A549 treated with AZD9567 at 1 μM for 4 hours (cell line): ENCODE data around the gene CFAP97. TPM values are rescaled to one million over a fixed set of nuclear protein-coding genes. Genes with fewer than 3 reads are reported as not detected.

ENCODE experiments used
- total RNA-seq: library from RNA; stranded (reverse); fragments of 200-300 nt; extraction: Qiagen RNA extraction; gene quantifications from 5 replicates; pipeline ENCODE4 v1.2.3, GENCODE V29; 2022; ENCODE audit not compliant: insufficient read depth

CFAP97 gene
- 9.0 to 18.2 TPM (median 12.3 TPM) in 5 replicates for total RNA-seq

GRCh38 chr4:185203486-185204237 lies at the start of gene CFAP97:
CFAP97 (minus strand) TSS chr4:185204000; CDS start chr4:185191196, 12,804 bp downstream.

DNA sequence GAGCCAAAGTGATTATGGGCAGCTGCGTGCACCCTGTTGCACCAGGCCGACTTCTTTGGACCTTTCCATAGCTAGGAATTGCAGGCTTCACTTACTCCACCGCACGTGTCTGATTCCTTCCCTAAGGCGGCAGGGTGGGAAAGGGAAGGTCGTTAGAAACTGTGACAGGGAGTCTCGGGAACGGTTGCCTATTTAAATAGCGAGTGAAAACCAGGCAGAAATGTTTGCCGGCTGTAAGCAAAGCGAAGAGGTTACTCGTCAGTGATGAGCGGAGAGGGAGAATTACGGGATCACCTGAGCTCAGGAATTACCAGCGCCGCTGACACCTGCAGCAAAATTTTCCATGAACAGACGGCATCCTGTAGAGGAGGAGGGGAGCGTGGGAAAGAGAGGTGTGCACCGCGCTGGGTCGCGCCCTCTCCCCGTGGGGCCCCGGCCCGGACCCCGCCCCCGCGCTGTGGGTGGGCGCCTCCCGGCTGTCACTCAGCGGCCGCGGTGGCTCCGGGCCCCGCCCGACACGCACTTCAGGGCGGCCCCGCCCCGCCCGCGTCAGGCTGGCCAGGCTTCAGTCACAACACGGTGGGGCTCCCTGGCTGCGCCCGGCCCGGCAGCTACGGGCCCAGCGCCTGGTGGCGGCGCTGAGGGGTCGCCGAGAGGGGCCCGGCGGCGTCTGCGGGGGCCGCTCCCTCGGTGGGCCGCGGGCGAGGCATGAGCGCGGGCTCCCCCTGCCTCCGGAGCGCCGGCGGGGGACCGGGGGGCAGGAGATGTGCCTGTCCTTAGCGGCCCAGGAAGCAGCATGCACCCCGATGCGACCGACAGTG lies 5.4 kb upstream of the CFAP97 start, which contains the start of gene SNX25:
Gene SNX25 (plus strand): TSS at position 568 of the 821 bp plus-strand sequence. CDS start 229 bp downstream, at position 797.

GRCh38 chr4:185142912-185143600 lies 60.7 kb downstream of the CFAP97 start, which contains the start of gene SLC25A4:
SLC25A4 (plus strand) TSS chr4:185143266; CDS start chr4:185143373, 107 bp downstream.

Other genes starting within 250 kb of the CFAP97 start
- gene HELT, start 185.5 kb downstream of the CFAP97 start, total RNA-seq = not detected in 5 replicates
- 12.8 to 16.5 TPM (median 15.9 TPM) in 5 replicates for gene SLC25A4, start 60.7 kb downstream of the CFAP97 start, total RNA-seq
- 6.4 to 7.6 TPM (median 7.4 TPM) in 5 replicates for gene SNX25, start 5.6 kb upstream of the CFAP97 start, total RNA-seq
- gene LRP2BP, start 191.9 kb upstream of the CFAP97 start, total RNA-seq = 0.12 to 0.29 TPM (median 0.13 TPM) in 4 of 5 replicates, not detected in the other
- 2.8 to 4.0 TPM (median 3.8 TPM) in 4 of 5 replicates, not detected in the other for gene ANKRD37, start 192.8 kb upstream of the CFAP97 start, total RNA-seq
- gene UFSP2, start 222.0 kb upstream of the CFAP97 start, total RNA-seq = 10.3 to 17.8 TPM (median 11.4 TPM) in 5 replicates